Stimulated activated CD8-positive, alpha-beta memory T cell treated with anti-CD3 and anti-CD28 coated beads, Interleukin-12 subunit alpha, Interleukin-12 subunit beta, amount 100 ng/mL, for 4 hours (primary cell): ENCODE measurements around the gene TSR2.

ENCODE experiments used
- DNase-seq: peaks from one replicate; pipeline ENCODE4 v3.0.0-alpha.2; 2020; ENCODE audit warnings: low read depth

TSR2 gene, protein sequence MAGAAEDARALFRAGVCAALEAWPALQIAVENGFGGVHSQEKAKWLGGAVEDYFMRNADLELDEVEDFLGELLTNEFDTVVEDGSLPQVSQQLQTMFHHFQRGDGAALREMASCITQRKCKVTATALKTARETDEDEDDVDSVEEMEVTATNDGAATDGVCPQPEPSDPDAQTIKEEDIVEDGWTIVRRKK

DNA sequence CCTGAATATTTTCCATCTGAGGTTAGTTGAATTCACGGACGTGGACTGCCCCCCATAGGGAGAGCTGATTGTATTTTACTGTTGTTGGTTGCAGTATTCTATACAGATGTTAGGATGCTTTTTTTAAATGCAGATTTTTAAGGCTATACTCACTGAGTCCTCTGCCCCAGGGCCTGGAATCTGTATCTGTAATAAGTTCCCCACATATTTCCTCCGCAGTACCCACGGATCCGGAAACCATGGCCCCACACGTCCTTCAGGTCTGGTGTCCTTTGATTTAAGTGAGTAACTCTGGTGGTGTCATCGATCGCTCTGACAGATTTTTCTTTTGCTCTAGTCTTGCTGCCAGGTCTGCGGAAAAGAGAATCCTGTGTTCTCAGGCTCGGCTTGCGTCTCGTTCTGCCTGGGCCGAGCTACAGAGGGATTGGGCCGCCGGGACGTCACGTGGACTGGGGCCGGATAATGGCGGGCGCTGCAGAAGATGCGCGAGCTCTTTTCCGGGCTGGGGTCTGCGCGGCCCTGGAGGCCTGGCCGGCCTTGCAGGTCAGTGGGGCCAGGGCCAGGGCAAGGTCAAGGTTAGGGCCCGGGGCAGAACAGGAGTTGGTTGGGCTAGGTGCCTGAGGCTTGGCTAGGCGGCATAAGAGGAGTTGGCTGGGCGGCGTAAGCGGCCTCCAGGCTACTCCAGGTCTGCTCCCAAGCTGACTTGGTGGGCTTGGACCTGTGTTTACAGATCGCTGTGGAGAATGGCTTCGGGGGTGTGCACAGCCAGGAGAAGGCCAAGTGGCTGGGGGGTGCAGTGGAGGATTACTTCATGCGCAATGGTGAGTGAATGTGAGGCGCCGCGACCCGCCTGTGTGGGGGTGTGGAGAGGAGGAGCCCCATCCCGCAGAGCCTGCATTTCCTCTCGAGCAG, at the start of gene TSR2:
TSS of gene TSR2 (plus strand) at position 445 of the 912 bp plus-strand sequence. CDS start at position 463, 18 bp downstream.
- peak; percentile 58 for DNase-seq

DNA sequence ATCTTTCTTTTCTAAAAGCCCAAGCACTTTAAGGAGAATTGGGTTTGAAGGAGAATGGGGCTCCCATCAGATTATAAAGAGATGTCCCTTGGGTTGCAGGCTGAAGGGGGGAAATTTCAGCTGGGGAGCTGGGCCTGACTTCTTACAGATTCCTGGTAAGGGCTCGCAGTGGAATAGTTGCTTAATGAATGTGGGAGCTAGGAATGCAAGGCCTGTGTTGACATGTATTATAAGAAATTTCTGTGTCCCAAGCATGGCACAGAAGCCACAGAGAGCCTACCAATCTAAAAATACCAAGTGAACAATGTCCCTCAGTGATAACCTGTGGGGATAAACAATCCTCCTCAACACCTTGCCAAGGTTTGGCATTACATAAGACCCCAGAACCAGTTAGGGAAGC, 43.1 kb upstream of the TSR2 start:
- no peak for DNase-seq

DNA sequence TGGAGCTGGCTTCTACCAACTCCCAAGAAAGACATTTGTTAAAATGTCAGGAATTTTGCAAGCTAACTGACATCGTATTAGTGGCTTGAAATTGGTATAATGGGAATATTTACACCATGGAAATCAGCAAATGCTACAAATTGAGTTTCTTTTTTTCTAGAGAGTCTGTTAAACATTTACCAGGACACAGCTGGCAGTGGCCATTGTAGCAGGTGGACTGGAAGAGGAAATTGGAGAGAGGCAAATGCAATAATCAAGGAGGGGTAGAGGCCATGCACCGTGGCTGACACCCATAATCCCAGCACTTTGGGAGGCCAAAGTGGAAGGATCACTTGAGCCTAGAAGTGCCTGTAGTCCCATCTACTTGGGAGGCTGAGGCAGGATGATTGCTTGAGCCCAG, 32.9 kb upstream of the TSR2 start:
- no peak for DNase-seq

DNA sequence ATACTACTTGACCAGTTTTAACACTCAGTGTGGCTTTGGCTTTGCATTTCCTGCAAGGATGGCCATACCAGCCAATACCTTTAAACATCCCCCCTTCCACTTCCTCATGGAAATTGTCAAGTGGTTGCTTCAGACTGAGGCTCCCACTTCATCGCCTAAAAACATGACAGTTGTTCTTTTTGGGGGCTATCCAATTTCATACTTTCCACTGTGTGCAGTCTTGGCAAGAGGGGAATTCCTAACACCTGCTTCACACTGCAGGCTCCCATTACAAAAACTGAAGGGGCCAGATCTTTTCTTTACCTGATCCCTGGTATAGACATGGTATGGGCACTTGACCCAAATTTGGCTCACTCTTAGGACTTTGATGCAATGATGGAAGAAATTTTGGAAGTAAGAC, 28.5 kb upstream of the TSR2 start:
- DNase-seq = no peak

DNA sequence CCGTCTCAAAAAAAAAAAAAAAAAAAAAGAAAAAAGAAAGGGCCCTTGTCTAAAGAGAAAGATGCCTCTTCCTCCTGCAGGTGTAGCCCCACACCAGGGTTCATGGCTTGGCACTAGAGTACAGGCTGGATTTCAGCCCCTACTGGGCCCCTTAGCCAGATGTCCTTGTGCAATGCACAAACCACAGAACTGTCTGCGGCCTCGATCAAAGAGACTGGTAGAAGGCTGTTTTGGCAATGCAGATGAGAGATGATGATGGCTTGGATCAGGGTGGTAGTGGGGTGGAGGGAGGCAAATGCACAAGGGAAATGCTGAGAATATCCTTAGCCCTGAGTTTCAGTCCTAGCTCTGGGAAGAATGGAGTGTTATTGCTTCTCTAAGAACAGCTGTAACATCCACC, 26.5 kb upstream of the TSR2 start:
- DNase-seq = no peak

DNA sequence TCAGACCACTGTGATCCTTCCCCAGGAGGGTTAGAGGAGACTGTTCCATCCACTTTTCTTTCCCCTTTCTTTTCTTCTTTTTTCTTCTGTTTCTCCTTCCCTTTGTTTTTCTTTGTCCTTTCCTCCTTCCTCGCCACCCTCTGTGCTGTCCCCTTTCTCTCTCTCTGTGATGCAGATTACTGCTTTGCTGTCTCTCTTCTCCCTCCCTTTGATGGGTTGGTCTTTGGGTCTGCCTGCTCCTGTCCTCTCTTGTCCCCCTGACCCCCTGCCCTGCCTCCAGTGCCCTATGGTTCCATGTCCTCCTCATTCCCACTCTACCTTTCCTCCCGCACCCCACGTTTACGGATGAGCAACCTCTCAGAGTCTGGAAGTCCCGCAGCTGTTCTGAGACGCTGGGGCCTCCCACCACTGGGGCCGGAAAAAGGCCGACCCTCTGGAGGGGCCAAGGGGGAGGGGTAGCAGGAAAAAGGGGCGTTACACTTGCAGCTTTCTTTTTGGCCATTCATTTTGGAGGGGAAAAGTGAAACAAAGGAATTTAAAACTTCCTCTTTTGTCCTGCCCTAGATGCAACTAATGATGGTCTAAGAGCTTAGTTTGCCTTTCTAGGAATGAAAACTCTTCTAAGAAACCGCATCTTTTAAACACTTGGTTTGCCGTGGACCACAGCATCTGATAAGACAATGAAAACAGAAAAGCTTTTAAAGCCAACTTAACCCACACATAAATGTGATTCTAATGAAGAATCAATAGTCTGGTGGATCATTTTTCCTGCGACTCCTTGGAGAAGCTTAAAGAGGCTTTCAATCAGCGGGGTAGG, 24.5 kb upstream of the TSR2 start:
- no peak for DNase-seq

DNA sequence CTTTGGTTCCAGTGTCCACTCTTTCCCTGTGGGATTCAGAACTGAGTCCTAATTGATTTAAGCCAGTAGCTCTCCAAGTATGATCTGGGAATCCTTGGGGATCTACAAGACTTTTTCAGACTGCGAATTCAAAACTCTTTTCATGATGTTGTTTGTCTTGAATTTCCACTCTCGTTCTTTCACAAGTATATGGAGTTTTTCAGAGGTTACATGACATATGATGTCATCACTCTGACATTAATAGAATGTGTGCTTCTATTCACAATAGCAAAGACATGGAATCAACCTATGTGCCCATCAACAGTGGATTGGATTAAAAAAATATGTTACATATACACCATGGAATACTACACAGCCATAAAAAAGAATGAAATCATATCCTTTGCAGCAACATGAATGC, 23.2 kb upstream of the TSR2 start:
- no peak for DNase-seq

DNA sequence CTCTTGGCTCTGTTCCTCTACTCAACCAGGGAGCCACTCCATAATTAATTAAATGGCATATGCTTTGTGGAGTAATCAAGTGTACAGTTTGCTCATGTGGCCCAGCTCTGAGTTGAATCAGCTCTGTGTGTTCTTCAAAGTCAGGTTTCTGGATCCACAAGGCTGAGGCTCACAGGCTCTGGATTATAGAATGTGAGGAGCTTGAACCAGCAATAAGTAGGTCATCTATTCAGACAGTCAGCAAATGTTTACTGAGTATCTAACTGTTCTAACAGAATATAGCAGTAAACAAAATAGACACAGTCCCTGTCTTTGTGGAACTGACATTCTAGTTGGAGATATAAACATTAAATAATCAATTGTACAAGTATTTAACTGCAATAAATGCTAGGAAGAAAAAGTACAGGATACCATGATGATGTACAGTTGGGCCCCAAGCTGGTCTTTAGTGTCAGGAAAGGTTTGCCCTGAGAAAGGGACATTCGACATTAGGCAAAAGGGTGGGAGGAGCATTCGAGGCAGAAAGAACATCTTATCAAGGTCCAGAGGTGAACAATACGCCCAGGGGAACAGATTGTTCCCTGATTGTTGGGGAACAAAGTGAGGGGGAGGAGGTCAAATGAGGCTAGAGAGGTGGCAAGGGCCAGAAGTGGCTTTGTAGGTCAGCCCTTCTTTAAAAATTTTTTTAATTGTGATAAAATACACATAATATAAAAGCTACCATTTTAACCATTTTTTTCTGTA, 20.5 kb upstream of the TSR2 start:
- DNase-seq = no peak

DNA sequence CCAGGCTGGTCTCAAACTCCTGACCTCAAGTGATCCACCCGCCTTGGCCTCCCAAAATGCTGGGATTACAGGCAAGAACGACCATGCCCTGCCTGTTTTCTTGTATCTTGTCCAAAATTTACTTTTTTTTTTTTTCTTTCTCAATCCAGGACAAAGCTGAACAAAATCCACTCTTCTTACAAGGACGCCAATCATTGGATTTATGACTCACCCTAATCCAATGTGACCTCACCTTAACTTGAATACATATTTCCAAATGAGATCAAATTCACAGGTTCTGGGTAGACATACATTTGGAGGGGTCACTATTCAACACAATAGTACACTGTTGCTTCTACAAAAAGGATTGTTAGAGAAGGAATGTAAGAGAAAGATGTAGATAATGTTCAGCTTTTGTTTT, 18.0 kb upstream of the TSR2 start:
- DNase-seq = no peak

DNA sequence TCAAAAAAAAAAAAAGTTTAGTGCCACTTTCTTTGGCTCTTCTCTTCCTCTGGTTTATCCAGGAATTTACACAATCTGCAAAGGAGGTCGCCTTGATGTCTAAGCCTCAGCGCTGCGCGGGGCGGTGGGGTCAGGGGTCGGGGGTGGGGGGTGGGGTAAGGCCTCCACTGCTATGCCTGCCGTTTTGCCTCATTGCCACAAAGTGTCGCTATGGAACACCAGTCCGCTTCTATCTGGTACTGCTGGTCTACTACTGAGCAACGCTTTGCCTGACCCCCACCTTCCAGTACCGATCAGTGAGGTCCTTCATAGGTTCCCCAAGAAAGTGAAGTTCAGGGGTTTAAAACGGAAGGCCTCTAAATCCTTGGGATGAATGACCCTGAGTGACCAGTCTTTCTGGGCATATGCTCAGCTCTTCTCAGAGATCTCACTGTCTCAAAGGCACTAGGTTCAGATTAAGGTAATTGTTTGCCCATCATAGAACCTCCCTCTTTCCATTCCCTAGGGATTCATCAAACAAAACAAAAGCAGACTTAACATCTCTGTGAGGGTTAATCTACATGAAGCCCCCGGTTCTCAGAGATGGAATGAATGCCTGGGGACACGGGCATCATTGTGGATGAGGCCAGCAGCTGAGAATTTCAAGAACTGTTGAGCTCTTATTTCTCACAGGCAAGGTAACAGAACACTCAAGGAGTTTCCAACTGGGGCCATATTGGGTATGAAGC, 16.9 kb upstream of the TSR2 start:
- no peak for DNase-seq

DNA sequence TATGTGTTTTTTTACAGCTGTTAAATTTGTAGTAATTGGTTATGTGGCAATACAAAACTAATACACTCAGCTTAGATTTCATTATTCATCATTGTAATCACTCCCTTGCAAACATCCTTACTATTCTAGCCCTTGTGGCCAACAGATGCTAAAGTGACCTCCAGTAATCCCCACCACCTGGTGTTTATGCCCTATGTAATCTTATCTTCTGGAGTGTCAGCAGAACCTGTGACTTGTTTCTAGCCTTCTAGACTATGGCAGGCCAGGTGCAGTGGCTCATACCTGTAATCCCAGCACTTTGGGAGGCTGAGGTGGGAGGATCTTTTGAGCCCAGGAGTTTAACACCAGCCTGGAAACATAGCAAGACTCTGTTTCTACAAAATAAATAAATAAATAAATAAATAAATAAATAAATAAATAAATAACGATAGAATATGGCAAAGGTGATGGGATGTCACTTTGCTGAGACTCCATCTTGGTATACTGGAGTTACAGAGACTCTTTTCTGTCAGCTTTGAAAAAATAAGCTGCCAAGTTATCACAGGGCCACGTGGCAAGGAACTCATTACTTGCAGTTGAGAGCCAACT, 12.3 kb upstream of the TSR2 start:
- DNase-seq = no peak

DNA sequence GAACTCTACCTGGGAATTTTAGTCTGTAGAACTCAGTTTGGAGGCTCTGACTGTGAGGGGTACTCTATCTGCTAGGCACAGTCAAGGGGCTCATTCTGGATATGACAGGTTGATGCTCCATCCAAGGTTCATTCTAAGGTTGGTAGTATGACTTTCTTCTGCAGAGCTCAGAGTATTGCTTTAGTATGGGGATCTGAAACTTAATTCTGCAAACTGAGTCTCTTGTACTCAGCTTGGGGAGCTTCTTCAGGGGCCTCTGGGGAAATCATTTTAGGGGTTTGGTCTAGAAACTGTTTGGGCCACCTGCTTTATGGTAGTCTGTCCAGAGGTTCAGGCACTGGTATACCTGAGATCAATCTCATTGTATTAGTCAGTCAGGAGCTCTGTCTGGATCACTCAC, 9.7 kb upstream of the TSR2 start:
- DNase-seq = no peak

DNA sequence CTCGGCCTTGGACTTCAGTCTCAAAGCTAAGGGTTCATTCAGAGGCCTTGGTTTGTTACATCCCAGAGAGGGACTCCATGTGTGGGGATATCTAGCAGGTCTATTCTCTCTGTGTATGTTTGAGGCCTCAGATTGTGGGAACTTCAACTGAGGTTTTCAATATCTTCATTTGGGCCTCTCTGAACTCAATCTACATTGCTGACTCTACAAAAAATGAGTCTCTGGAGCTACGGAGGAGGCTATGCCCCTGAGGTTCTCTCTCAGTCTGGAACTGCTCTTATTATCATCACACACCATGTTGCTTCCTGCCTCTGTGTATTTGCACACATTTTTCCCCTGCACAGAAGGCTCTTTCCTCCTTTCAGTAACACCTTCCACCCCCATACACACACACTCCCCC, 5.1 kb upstream of the TSR2 start:
- no peak for DNase-seq

DNA sequence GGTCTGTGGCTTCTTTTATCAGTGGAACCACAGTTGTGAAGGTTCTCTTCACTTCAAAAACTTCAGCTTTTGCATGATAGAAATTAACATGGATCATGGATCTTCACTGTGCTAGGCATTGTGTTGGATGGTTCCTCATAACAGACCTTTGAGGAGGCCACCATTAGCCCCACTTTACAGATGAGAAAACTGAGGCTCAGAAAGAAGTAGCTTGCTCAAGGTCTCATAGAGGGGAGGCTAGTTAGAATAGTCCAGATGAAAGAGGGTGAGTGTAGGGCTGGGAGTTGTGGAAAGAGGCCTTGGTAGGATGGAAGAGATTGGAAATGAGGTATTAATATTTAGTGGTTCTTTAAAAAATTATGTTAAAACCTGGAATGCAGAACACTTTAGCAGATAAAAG, 2.6 kb downstream of the TSR2 start:
- no peak for DNase-seq

DNA sequence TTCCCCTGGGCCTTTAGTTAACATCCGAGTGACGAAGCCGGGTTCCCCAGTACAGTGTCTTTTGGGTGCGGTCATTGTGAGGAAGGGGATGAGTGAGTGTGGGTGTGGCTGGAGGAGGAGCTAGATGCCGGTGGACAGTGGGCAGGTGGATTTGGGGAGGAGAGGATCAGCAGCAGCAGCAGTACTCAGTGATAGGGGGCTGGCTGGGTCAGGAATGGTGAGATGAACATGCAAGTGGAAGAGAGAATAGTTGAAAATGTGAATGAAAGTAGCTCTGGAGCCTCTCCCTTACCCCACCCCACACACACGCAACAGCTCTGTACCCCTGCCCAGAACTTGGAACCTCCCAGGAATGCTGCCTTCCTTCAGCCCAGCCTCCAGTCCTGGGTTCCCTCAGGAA, 4.5 kb downstream of the TSR2 start:
- DNase-seq = no peak

DNA sequence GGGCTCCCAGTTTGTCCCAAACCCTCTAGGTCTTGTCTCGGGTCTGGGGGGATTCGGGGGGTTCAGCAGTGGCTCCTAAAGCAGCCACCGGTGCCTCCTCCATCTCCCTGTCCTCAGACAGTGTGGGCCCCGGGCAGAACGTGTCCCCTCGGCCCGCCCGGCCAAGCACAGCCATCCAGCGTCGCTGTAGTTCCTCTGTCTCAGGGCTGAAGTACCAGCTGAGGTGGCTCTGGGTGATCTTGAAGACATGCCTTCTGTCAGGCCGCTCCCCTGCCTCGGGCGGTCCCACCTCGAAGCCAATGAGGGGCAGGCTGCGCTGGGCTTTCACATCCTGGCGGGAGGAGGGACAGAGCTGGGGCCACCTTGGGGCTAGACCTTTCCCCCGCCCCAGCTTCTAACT, 5.9 kb downstream of the TSR2 start:
- no peak for DNase-seq

DNA sequence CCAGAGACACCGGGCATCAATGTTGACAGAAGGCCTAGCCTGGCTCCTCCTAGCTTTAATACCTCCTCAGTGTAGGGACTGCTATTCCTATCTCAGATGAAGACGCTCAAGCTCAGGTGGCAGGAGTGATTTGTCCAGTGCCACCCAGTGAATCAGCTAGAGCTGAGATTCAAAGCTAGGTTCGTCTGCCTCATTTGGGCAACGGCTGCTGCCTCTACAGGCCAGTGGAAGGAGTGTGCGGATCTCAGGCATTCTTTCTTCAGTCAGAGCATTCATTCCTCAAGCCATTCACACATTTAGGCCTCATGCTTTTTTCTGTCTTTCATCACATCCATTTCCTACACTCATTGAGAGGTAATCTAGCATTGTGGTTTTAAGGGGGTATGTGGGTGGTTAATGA, 7.3 kb downstream of the TSR2 start:
- DNase-seq = no peak

DNA sequence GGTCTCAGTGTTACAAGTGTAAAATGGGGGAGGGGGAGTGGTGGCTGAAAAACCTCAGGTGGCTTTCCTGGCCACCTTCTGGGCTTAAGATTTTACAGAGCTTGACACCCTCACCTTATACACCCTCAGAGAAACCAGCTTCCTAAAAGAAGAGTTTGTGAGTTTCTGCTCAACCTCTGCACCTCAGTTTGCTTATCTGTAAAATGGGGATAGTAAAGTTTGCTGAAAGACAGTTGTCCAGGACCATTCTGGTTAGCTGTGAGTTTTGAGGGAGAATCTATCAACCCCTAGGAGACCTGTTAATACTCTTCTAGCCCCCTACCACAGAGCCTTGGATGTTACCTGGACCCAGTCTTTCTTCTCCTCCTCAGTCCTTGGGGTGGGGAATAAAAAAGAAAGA, 9.7 kb downstream of the TSR2 start:
- DNase-seq = no peak

DNA sequence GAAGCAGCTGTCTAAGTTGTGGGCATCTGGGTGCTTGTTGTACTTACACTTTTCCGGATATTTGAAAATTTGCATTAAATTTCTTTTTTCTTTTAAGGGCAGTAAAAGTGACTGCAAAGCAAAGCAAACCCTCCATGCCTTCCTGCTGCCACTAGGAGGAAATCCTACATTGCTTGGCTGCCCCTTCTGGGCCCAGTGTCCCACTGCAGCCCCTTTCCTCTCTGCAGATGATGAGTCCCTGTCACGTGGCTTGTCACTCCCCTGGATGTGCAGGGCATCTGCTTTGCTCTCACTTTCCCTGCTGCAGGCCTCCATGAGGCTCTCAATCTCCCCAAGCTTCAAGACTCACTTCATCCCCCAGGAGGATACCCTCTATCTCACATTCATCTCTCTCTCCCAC, 12.7 kb downstream of the TSR2 start:
- DNase-seq = no peak

DNA sequence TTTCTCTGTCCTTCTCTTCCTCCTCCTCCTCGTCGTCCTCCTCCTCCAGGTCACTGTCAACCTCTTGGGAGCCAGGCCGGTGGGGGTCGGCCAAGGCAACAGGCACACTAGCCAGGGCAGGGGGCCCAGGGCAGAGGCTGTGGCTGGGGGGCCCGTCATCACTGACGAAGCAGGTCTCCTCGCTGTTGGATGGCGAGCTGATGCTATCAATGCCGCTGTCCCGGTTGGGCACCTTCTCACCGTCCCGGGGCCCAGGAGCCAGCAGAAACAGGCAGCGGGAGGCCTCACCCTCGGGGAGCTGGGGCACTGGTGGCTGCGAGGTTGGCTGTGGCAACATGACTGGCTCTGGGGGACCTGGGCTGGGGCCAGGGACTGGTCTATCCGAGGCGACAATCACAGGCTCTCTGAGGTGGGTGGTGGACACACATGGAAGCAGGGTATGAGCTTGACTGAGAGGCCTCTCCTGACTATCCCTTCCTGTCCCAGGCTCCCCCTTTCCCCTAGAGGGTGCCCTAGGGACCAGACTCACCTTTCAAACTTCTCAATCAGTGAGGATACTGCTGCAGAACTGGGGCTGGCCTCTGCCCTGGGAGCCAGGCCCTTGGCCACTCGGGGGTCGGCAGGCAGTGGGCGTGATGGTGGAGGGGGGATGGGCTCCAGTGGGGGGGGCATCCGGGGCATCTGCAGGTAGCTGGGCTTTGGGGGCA, 30.0 kb downstream of the TSR2 start:
- DNase-seq = no peak
